Measurements from ENCODE around the gene TTC1. TPM values are rescaled to one million over a fixed set of nuclear protein-coding genes. Genes with fewer than 3 reads are reported as not detected.
"Not testable (repeated sequence)": the region's sequence is repeated elsewhere in the genome, so short reads cannot be mapped to it uniquely, and the experiment has no call there.

TTC1 gene
- total RNA-seq, 2 experiments from 2014 or later: 32.6 to 35.1 TPM

- no peak overlapping the region for H2AFZ ChIP-seq (ENCODE audit: low read length)
- intact Hi-C loops (cut with micrococcal nuclease; ENCODE audit: unreplicated experiment): no loop called here
- TF ChIP-seq EZH2phosphoT487 (IDR thresholded peaks at IDR 0.05; ENCODE audit: borderline replicate concordance, low read depth, low read length): no peak
- H3K4me3 ChIP-seq (ENCODE audit: low read depth, low read length, poor library complexity, severe bottlenecking): no peak overlapping the region
- no TSS peak for BruUV-seq (replicated peaks)
- ChIA-PET CTCF (ENCODE audit: unreplicated experiment) (no interaction called here), POLR2A (no interaction called here)
- no peak overlapping the region for H3K27ac ChIP-seq (ENCODE audit: low read depth, low read length, poor library complexity, severe bottlenecking)
- no peak for DNase-seq (ENCODE audit: low spot score)
- no peaks in the 10 kb centered on the region for H3K9me2 ChIP-seq (ENCODE audit: insufficient read depth, low read length)
- H3K4me1 ChIP-seq (ENCODE audit: insufficient read depth, low read length, poor library complexity, severe bottlenecking): no peaks in the 10 kb centered on the region
- H3K36me3 ChIP-seq (ENCODE audit: insufficient read depth, low read length): no peaks in the 10 kb centered on the region
- no peaks in the 10 kb centered on the region for H3K79me2 ChIP-seq (ENCODE audit: insufficient read depth, low read depth, low read length)
- H3K9me3 ChIP-seq (ENCODE audit: low read length): peaks cover 7% of the 10 kb centered on the region; the same call in 1 of the 2 replicates
- H4K20me1 ChIP-seq (ENCODE audit: insufficient read depth, low read length): no peaks in the 10 kb centered on the region
- H3K4me2 ChIP-seq (ENCODE audit: low read length): no peak overlapping the region
Measured at GRCh38 chr5:159995907-159996306, 13.0 kb upstream of the TTC1 start.

GRCh38 chr5:160001457-160001856 lies 7.5 kb upstream of the TTC1 start:
- Histone ChIP-seq H4K20me1 (ENCODE audit: insufficient read depth, low read length) (no peaks in the 10 kb centered on the region), H2AFZ (ENCODE audit: low read length) (no peak overlapping the region), H3K9me2 (ENCODE audit: insufficient read depth, low read length) (no peaks in the 10 kb centered on the region), H3K4me2 (ENCODE audit: low read length) (no peak overlapping the region), H3K36me3 (ENCODE audit: insufficient read depth, low read length) (no peaks in the 10 kb centered on the region), H3K79me2 (ENCODE audit: insufficient read depth, low read depth, low read length) (no peaks in the 10 kb centered on the region), H3K9me3 (ENCODE audit: low read length) (no peaks in the 10 kb centered on the region), H3K4me3 (ENCODE audit: low read depth, low read length, poor library complexity, severe bottlenecking) (no peak overlapping the region), H3K4me1 (ENCODE audit: insufficient read depth, low read length, poor library complexity, severe bottlenecking) (no peaks in the 10 kb centered on the region), H3K27ac (ENCODE audit: low read depth, low read length, poor library complexity, severe bottlenecking) (no peak overlapping the region)
- intact Hi-C loops (cut with micrococcal nuclease; ENCODE audit: unreplicated experiment): no loop called here
- no peak for DNase-seq (ENCODE audit: low spot score)
- no peak for TF ChIP-seq EZH2phosphoT487 (IDR thresholded peaks at IDR 0.05; ENCODE audit: borderline replicate concordance, low read depth, low read length)
- TF ChIP-seq CTCF (conservative IDR thresholded peaks at IDR 0.05; ENCODE audit: low read length): no peak
- POLR2A ChIA-PET: interaction anchor here (0.6 kb wide), 1 partner anchor 61 kb away, joined by 4 read pairs; no protein-coding TSS in a partner anchor
- CTCF ChIA-PET (ENCODE audit: unreplicated experiment): no interaction called here
- BruUV-seq (replicated peaks): no TSS peak

GRCh38 chr5:160007514-160007913 lies 1.4 kb upstream of the TTC1 start:
- Histone ChIP-seq H2AFZ (ENCODE audit: low read length) (no peak overlapping the region), H3K9me2 (ENCODE audit: insufficient read depth, low read length) (no peaks in the 10 kb centered on the region), H4K20me1 (ENCODE audit: insufficient read depth, low read length) (no peaks in the 10 kb centered on the region), H3K4me1 (ENCODE audit: insufficient read depth, low read length, poor library complexity, severe bottlenecking) (peaks cover 14% of the 10 kb centered on the region), H3K36me3 (ENCODE audit: insufficient read depth, low read length) (peaks cover 21% of the 10 kb centered on the region), H3K79me2 (ENCODE audit: insufficient read depth, low read depth, low read length) (peaks cover 32% of the 10 kb centered on the region), H3K4me2 (ENCODE audit: low read length) (no peak overlapping the region), H3K9me3 (ENCODE audit: low read length) (no peaks in the 10 kb centered on the region), H3K27ac (ENCODE audit: low read depth, low read length, poor library complexity, severe bottlenecking) (no peak overlapping the region), H3K4me3 (ENCODE audit: low read depth, low read length, poor library complexity, severe bottlenecking) (no peak overlapping the region)
- intact Hi-C loops (cut with micrococcal nuclease; ENCODE audit: unreplicated experiment): no loop called here
- ChIA-PET POLR2A (interaction anchor here (0.6 to 1.9 kb wide), 8 partner anchors 9 to 947 kb away, joined by 3 to 7 read pairs (median 4); no protein-coding TSS in a partner anchor), CTCF (ENCODE audit: unreplicated experiment) (no interaction called here)
- TF ChIP-seq EZH2phosphoT487 (IDR thresholded peaks at IDR 0.05; ENCODE audit: borderline replicate concordance, low read depth, low read length): no peak
- no peak for TF ChIP-seq CTCF (conservative IDR thresholded peaks at IDR 0.05; ENCODE audit: low read length)
- no TSS peak for BruUV-seq (replicated peaks)
- no peak for DNase-seq (ENCODE audit: low spot score)

- ChIA-PET CTCF (ENCODE audit: unreplicated experiment) (interaction anchor here (0.6 kb wide), 1 partner anchor 1812 kb away, joined by 4 read pairs; no protein-coding TSS in a partner anchor), POLR2A (interaction anchor here (0.6 to 1.6 kb wide), 7 partner anchors 10 to 956 kb away, joined by 3 to 13 read pairs (median 3); no protein-coding TSS in a partner anchor)
- BruUV-seq (replicated peaks); DNase-seq (ENCODE audit: low spot score); H3K9me3 ChIP-seq (ENCODE audit: low read length); intact Hi-C loops (cut with micrococcal nuclease; ENCODE audit: unreplicated experiment); H3K27ac ChIP-seq (ENCODE audit: low read depth, low read length, poor library complexity, severe bottlenecking); H4K20me1 ChIP-seq (ENCODE audit: insufficient read depth, low read length); H3K9me2 ChIP-seq (ENCODE audit: insufficient read depth, low read length): not testable (repeated sequence)
- H3K4me3 ChIP-seq (ENCODE audit: low read depth, low read length, poor library complexity, severe bottlenecking): peak overlapping the region; percentile 88
- H3K36me3 ChIP-seq (ENCODE audit: insufficient read depth, low read length): peaks cover 31% of the 10 kb centered on the region
- 0 out of 2 replicates have a peak overlapping the region, but pooled peaks have one; percentile 9 for H3K4me2 ChIP-seq (ENCODE audit: low read length)
- H3K4me1 ChIP-seq (ENCODE audit: insufficient read depth, low read length, poor library complexity, severe bottlenecking): peaks cover 14% of the 10 kb centered on the region
- peaks cover 32% of the 10 kb centered on the region for H3K79me2 ChIP-seq (ENCODE audit: insufficient read depth, low read depth, low read length)
- H2AFZ ChIP-seq (ENCODE audit: low read length): peak overlapping the region; percentile 100
Measured at GRCh38 chr5:160008529-160008876, 436 bp upstream of the TTC1 start.

Measured in OCI-LY7 (cell line).